Measurements from ENCODE around the gene RFXANK.

Gene RFXANK

DNA sequence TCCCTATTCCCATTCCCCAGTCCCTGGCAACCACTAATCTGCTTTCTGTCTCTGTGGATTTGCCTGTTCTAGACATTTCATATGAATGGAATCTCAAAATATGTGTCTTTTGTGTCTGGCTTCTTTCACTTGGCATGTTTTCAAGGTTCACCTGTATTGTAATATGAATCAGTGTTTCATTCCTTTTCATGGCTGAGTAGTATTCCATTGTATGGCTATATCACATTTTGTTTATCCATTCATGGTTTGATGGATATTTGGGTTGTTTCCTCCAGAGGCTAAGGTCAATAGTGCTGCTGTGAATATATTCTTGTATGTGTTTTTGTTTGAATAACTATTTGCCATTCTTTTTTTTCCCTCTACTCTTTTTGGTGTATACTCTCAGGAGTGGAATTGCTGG, 44.1 kb downstream of the RFXANK start:
- TF ChIP-seq, protein P1, sequence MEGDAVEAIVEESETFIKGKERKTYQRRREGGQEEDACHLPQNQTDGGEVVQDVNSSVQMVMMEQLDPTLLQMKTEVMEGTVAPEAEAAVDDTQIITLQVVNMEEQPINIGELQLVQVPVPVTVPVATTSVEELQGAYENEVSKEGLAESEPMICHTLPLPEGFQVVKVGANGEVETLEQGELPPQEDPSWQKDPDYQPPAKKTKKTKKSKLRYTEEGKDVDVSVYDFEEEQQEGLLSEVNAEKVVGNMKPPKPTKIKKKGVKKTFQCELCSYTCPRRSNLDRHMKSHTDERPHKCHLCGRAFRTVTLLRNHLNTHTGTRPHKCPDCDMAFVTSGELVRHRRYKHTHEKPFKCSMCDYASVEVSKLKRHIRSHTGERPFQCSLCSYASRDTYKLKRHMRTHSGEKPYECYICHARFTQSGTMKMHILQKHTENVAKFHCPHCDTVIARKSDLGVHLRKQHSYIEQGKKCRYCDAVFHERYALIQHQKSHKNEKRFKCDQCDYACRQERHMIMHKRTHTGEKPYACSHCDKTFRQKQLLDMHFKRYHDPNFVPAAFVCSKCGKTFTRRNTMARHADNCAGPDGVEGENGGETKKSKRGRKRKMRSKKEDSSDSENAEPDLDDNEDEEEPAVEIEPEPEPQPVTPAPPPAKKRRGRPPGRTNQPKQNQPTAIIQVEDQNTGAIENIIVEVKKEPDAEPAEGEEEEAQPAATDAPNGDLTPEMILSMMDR (IDR thresholded peaks at IDR 0.05; ENCODE audit: low read depth, low read length): no peak
- no peak overlapping the region for H3K4me3 ChIP-seq (ENCODE audit: low read depth, low read length)

DNA sequence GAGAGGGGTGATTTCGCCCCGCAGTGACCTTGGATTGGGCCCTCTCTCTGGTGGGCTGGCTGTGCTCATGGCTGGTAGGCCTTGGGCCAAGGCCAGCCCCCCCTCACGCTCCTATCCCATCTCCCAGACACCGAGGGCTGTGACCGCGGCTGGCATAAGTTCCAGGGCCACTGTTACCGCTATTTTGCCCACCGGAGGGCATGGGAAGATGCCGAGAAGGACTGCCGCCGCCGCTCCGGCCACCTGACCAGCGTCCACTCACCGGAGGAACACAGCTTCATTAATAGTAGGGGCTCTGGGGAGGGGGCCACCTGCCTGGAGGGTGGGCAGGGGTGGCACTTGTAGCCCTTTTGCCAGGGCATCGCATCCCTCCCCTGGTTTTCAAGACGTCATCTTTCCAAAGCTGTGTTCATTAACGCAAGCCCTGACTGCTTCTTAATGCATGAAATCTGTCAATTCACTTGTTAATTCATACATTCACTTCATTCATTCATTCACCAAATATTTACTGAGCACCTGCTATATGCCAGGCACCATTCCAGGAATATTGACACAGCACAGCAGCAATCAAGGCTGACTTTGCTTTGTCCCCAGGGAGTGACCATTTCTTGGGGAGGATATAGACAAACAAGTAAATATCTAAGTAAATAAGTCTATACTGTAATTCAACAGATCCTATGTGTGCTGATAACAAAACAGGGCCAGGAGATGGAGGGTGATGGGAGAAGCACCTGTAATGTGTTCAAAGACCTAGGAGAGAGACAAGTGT, 46.3 kb downstream of the RFXANK start:
- no peak overlapping the region for H3K4me3 ChIP-seq (ENCODE audit: low read depth, low read length)
- TF ChIP-seq, protein P1 (IDR thresholded peaks at IDR 0.05; ENCODE audit: low read depth, low read length): no peak

DNA sequence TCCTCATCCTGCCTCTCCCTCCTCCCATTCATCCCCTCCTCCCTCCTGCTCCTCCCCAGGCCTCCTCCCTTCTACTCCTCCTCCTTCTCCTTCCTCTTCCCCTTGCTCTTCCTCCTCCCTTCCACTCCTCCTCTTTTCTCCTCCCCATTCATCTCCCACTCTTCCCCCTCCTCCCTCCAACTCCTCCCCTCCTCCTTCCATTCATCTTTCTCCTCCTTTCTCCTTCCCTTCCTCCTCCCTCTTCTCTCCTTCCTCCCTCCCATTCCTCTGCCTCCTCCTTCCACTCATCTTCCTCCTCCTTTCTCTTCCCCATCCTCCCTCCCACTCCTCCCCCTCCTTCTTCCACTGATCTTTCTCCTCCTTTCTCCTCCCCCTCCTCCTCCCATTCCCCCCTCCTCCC, 47.6 kb downstream of the RFXANK start:
- TF ChIP-seq, protein P1 (IDR thresholded peaks at IDR 0.05; ENCODE audit: low read depth, low read length): no peak
- no peak overlapping the region for H3K4me3 ChIP-seq (ENCODE audit: low read depth, low read length)

DNA sequence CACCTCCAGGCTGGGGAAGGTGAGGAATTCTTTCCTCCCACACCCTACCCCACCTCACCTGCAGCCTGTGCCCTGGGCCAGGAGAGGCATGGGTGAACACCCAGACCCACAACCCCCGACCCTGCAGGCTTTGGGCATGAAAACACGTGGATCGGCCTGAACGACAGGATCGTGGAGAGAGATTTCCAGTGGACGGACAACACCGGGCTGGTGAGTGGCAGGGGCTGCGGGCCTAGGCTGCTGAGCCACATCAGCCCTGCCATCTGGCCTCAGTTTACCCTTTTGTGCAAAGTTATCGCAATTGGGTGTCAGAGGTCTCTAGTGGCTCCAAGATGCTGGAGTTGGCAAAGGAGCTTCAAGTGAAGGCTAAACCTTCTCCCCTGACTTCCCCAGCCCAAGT, 48.4 kb downstream of the RFXANK start:
- TF ChIP-seq, protein P1 (IDR thresholded peaks at IDR 0.05; ENCODE audit: low read depth, low read length): no peak
- H3K4me3 ChIP-seq (ENCODE audit: low read depth, low read length): no peak overlapping the region

DNA sequence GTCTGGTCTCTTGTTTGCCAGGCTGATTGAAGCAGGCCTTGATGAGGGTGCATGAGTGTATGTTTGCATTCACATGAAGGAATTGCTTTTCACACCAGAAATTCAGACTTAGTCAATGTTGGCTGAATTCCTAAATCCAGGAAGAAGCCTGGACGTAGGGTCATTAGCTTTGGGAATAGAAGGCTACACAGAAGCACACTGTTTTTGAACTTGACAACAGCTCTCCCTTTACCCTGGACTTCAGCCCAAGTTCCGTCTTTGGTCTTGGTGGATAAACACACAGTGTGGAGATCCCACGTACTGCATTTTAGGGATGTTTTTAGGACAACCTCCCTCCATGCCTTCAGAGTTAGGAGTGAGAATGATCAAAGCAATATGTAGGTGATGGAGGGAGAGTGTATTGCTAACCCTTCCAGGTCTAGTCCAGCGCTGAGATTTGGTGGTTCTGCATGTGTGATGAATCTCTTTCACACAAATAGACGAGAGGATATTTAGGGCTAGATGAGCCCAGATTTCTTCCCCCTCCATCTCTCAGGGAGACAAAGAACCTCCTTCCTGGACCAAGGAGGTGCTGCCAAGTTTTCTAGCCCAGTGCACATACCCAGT, 58.2 kb downstream of the RFXANK start:
- TF ChIP-seq, protein P1 (IDR thresholded peaks at IDR 0.05; ENCODE audit: low read depth, low read length): no peak
- H3K4me3 ChIP-seq (ENCODE audit: low read depth, low read length): no peak overlapping the region
